Activated CD8-positive, alpha-beta memory T cell treated with anti-CD3 and anti-CD28 coated beads, Interleukin-2, amount 50 U/mL, for 1 hour (primary cell): ENCODE measurements around the gene MAPKAP1.

Experiments used
- DNase-seq: peaks from one replicate; pipeline ENCODE4 v3.0.0-alpha.2; 2020; ENCODE audit errors: extremely low read depth

MAPKAP1 gene

GRCh38 chr9:125674981-125675973 is 31.7 kb downstream of the MAPKAP1 start:
- DNase-seq: no peak

- no peak for DNase-seq
Observed at GRCh38 chr9:125672876-125673275, 34.1 kb downstream of the MAPKAP1 start.

GRCh38 chr9:125663127-125663526 is 43.9 kb downstream of the MAPKAP1 start:
- DNase-seq: no peak

GRCh38 chr9:125660557-125660956 is 46.5 kb downstream of the MAPKAP1 start:
- no peak for DNase-seq

GRCh38 chr9:125659954-125660353 is 47.1 kb downstream of the MAPKAP1 start:
- DNase-seq: no peak

- DNase-seq: no peak
Observed at GRCh38 chr9:125659201-125659840, 47.7 kb downstream of the MAPKAP1 start.

- DNase-seq: no peak
Observed at GRCh38 chr9:125656560-125656959, 50.4 kb downstream of the MAPKAP1 start.

- DNase-seq: no peak
Observed at GRCh38 chr9:125655691-125656410, 51.2 kb downstream of the MAPKAP1 start.

- no peak for DNase-seq
Observed at GRCh38 chr9:125655066-125655633, 51.9 kb downstream of the MAPKAP1 start.

- no peak for DNase-seq
Observed at GRCh38 chr9:125654121-125654520, 52.9 kb downstream of the MAPKAP1 start.

GRCh38 chr9:125653325-125653724 is 53.7 kb downstream of the MAPKAP1 start:
- no peak for DNase-seq

GRCh38 chr9:125652759-125653158 is 54.2 kb downstream of the MAPKAP1 start:
- no peak for DNase-seq

GRCh38 chr9:125652233-125652594 is 54.8 kb downstream of the MAPKAP1 start:
- no peak for DNase-seq

- no peak for DNase-seq
Observed at GRCh38 chr9:125651576-125652232, 55.3 kb downstream of the MAPKAP1 start.

GRCh38 chr9:125650271-125650737 is 56.7 kb downstream of the MAPKAP1 start:
- no peak for DNase-seq

GRCh38 chr9:125649826-125650225 is 57.2 kb downstream of the MAPKAP1 start:
- no peak for DNase-seq

GRCh38 chr9:125649315-125649714 is 57.7 kb downstream of the MAPKAP1 start:
- DNase-seq: no peak

- DNase-seq: no peak
Observed at GRCh38 chr9:125648294-125648693, 58.7 kb downstream of the MAPKAP1 start.

GRCh38 chr9:125646621-125647100 is 60.3 kb downstream of the MAPKAP1 start:
- DNase-seq: no peak

GRCh38 chr9:125646217-125646616 is 60.8 kb downstream of the MAPKAP1 start:
- no peak for DNase-seq

- no peak for DNase-seq
Observed at GRCh38 chr9:125644819-125645507, 62.0 kb downstream of the MAPKAP1 start.
